Measurements from ENCODE around the gene POLR1A. TPM values are rescaled to one million over a fixed set of nuclear protein-coding genes. Genes with fewer than 3 reads are reported as not detected.

Gene POLR1A
- total RNA-seq, 5 donors from 2014 or later (not counting 1 experiment from before 2014, with no cell fraction given), result 22.0 to 28.7 (median 25.7) TPM

DNA sequence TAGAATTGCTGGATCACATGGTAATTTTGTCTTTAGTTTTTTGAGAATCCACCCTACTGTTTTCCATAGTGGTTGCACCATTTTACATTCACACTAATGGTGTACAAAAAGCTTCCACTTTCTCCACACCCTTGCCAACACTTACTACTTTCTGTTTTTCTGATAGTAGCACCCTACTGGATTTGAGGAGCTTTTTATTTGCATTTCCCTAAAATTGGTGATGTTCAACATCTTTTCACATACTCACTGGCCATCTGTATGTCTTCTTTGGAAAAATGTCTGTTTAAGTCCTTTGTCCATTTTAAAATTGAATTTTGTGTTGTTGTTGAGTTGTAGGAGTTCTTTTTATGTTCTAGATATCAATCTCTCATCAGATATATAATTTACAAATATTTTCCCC, 3.5 kb downstream of the POLR1A start:
- H3K27ac ChIP-seq (ENCODE audit: low read length), result no peak overlapping the region
- Mint-ChIP-seq H3K4me3 (no peak overlapping the region), H3K9me3 (no peaks in the 10 kb centered on the region), H3K4me1 (peaks cover 53 to 59% (median 54%) of the 10 kb centered on the region in 3 donors), H3K27ac (no peak overlapping the region), H3K36me3 (peaks cover 36% of the 10 kb centered on the region), H3K27me3 (no peaks in the 10 kb centered on the region)
- CTCF ChIA-PET, result no interaction called here
- ATAC-seq (replicated peaks in 1 of 4) (no peak), DNase-seq (no peak)
- POLR2A ChIA-PET, result no interaction called here
- H3K9me3 ChIP-seq, result no peaks in the 10 kb centered on the region
- no peaks in the 10 kb centered on the region for H3K27me3 ChIP-seq (replicated peaks in 1 of 2; ENCODE audit: control insufficient read depth in 2 of 2, extremely low read depth in 1 of 2, insufficient read depth in 2 of 2, low read length in 1 of 2)
- peaks cover 14 to 19% of the 10 kb centered on the region in 2 experiments for H3K4me1 ChIP-seq (ENCODE audit: control insufficient read depth in 1 of 2, extremely low read depth in 1 of 2, insufficient read depth in 2 of 2, low read length in 2 of 2)
- peaks cover 8 to 35% of the 10 kb centered on the region in 2 donors for H3K36me3 ChIP-seq (ENCODE audit: control insufficient read depth in 2 of 2, extremely low read depth in 1 of 2, insufficient read depth in 1 of 2, low read length in 1 of 2)
- no peak overlapping the region for H3K4me3 ChIP-seq (ENCODE audit: control insufficient read depth in 1 of 2, extremely low read depth in 1 of 2, low read length in 1 of 2)

DNA sequence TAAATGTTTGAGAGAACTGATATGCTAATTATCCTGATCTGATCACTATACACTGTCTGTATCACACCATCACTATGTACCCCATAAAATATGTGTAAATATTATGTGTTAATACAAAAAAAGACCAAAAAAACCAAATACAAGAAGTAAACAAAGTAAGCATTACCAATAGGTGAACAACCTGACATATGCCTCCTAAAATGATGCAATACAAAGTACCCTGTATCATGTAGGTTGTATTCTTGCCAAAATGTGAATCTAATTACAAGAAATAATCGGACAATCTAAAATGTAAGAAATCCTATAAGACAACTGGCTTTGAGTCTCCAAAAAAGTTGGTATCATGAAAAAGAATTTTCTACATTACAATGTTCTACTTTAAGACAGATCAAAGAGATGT, 7.8 kb downstream of the POLR1A start:
- ChIA-PET POLR2A (no interaction called here), CTCF (interaction anchor here in 1 of 2 donors (0.7 kb wide), 1 partner anchor 270 kb away, joined by 3 read pairs; no protein-coding TSS in a partner anchor)
- H3K9me3 ChIP-seq, result no peaks in the 10 kb centered on the region
- no CpG with 5 or more reads among the region's 1 CpG for WGBS (ENCODE audit: insufficient coverage)
- Mint-ChIP-seq H3K9me3 (no peaks in the 10 kb centered on the region), H3K36me3 (peaks cover 56% of the 10 kb centered on the region), H3K4me3 (no peak overlapping the region), H3K4me1 (peaks cover 23 to 32% (median 25%) of the 10 kb centered on the region in 3 donors), H3K27ac (peak overlapping the region in 1 of 2 donors; percentile 51), H3K27me3 (no peaks in the 10 kb centered on the region)
- H3K36me3 ChIP-seq (ENCODE audit: control insufficient read depth in 2 of 2, extremely low read depth in 1 of 2, insufficient read depth in 1 of 2, low read length in 1 of 2), result peaks cover 8 to 51% of the 10 kb centered on the region in 2 donors
- no peak for ATAC-seq (replicated peaks in 1 of 4)
- no peak overlapping the region for H3K4me3 ChIP-seq (ENCODE audit: control insufficient read depth in 1 of 2, extremely low read depth in 1 of 2, low read length in 1 of 2)
- H3K27ac ChIP-seq (ENCODE audit: low read length), result no peak overlapping the region
- no peaks in the 10 kb centered on the region for H3K4me1 ChIP-seq (ENCODE audit: control insufficient read depth in 1 of 2, extremely low read depth in 1 of 2, insufficient read depth in 2 of 2, low read length in 2 of 2)
- DNase-seq, result no peak
- H3K27me3 ChIP-seq (replicated peaks in 1 of 2; ENCODE audit: control insufficient read depth in 2 of 2, extremely low read depth in 1 of 2, insufficient read depth in 2 of 2, low read length in 1 of 2), result no peaks in the 10 kb centered on the region

DNA sequence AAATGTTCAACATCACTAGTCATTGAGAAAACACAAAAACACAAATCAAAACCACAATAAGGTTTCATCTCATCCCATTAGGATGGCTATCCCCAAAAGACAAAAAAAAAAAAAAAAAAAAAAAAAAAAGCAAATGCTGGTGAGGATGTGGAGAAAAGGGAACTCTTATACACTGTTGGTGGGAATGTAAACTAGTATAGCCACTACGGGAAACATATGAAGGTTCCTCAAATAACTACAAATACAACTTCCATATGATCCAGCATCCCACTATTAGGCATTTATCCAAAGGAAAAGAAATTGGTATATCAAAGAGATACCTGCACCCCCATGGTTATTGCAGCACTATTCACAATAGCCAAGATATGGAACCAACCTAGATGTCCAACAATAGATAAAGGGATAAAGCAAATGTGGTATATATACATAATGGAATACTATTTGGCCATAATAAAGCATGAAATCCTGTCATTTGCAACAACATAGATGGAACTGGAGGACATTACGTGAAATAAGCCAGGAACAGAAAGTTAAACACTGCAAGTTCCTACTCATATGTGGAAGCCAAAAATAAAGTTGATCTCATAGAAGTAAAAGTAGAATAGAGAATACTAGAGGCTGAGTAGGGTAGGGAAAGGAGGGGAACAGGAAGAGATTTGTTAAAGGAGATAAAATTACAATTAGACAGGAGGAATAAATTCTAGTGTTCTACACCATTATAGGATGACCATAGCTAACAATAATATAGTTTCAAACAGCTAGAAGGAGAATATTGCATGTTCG, 8.4 kb downstream of the POLR1A start:
- H3K27me3 ChIP-seq (replicated peaks in 1 of 2; ENCODE audit: control insufficient read depth in 2 of 2, extremely low read depth in 1 of 2, insufficient read depth in 2 of 2, low read length in 1 of 2), result no peaks in the 10 kb centered on the region
- DNase-seq, result no peak
- H3K27ac Mint-ChIP-seq, result peak overlapping the region in 1 of 2 donors; percentile 42
- CTCF ChIA-PET, result interaction anchor here in 1 of 2 donors (1.3 kb wide), 1 partner anchor 9 kb away, joined by 3 read pairs; the partner anchor contains the start of genes POLR1A and PTCD3
- peaks cover 51% of the 10 kb centered on the region for H3K36me3 Mint-ChIP-seq
- peaks cover 8 to 47% of the 10 kb centered on the region in 2 donors for H3K36me3 ChIP-seq (ENCODE audit: control insufficient read depth in 2 of 2, extremely low read depth in 1 of 2, insufficient read depth in 1 of 2, low read length in 1 of 2)
- no peaks in the 10 kb centered on the region for H3K9me3 ChIP-seq
- peaks cover 18 to 26% (median 20%) of the 10 kb centered on the region in 3 donors for H3K4me1 Mint-ChIP-seq
- no peaks in the 10 kb centered on the region for H3K4me1 ChIP-seq (ENCODE audit: control insufficient read depth in 1 of 2, extremely low read depth in 1 of 2, insufficient read depth in 2 of 2, low read length in 2 of 2)
- no peaks in the 10 kb centered on the region for H3K9me3 Mint-ChIP-seq
- POLR2A ChIA-PET, result no interaction called here
- H3K4me3 Mint-ChIP-seq, result no peak overlapping the region
- no peak for ATAC-seq (replicated peaks in 1 of 4)
- H3K27ac ChIP-seq (ENCODE audit: low read length), result no peak overlapping the region
- H3K4me3 ChIP-seq (ENCODE audit: control insufficient read depth in 1 of 2, extremely low read depth in 1 of 2, low read length in 1 of 2), result no peak overlapping the region
- no CpG with 5 or more reads among the region's 3 CpGs for WGBS (ENCODE audit: insufficient coverage)
- no peaks in the 10 kb centered on the region for H3K27me3 Mint-ChIP-seq

DNA sequence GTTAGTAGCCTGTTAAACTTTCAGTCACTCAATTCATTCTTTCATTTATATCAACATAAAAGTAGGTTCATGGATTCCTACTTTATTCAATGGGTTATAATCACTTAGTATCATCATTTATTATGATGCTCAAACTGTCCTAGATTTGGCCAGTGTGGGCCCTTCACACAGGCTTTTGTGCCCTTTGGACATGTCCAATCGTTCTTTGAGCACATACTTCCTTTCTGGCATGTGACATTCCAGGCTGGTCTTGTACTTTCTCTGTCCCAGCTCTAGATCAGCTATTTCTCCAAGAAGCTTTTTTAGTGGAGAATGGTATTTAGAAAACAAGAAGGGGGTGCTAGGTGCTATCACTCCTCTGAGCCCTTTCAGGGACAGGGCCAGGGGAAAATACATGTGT, 11.5 kb downstream of the POLR1A start:
- no CpG with 5 or more reads among the region's 1 CpG for WGBS (ENCODE audit: insufficient coverage)
- H3K36me3 ChIP-seq (ENCODE audit: control insufficient read depth in 2 of 2, extremely low read depth in 1 of 2, insufficient read depth in 1 of 2, low read length in 1 of 2), result peaks cover 6 to 59% of the 10 kb centered on the region in 2 donors
- Mint-ChIP-seq H3K9me3 (no peaks in the 10 kb centered on the region), H3K27me3 (no peaks in the 10 kb centered on the region), H3K36me3 (peaks cover 60% of the 10 kb centered on the region), H3K4me1 (peaks cover 11 to 17% (median 15%) of the 10 kb centered on the region in 3 donors), H3K4me3 (no peak overlapping the region), H3K27ac (no peak overlapping the region)
- H3K27me3 ChIP-seq (replicated peaks in 1 of 2; ENCODE audit: control insufficient read depth in 2 of 2, extremely low read depth in 1 of 2, insufficient read depth in 2 of 2, low read length in 1 of 2), result no peaks in the 10 kb centered on the region
- DNase-seq (no peak), ATAC-seq (replicated peaks in 1 of 4) (no peak)
- ChIA-PET CTCF (no interaction called here), POLR2A (no interaction called here)
- no peak overlapping the region for H3K27ac ChIP-seq (ENCODE audit: low read length)
- H3K4me3 ChIP-seq (ENCODE audit: control insufficient read depth in 1 of 2, extremely low read depth in 1 of 2, low read length in 1 of 2), result no peak overlapping the region
- H3K4me1 ChIP-seq (ENCODE audit: control insufficient read depth in 1 of 2, extremely low read depth in 1 of 2, insufficient read depth in 2 of 2, low read length in 2 of 2), result no peaks in the 10 kb centered on the region
- H3K9me3 ChIP-seq, result no peaks in the 10 kb centered on the region

DNA sequence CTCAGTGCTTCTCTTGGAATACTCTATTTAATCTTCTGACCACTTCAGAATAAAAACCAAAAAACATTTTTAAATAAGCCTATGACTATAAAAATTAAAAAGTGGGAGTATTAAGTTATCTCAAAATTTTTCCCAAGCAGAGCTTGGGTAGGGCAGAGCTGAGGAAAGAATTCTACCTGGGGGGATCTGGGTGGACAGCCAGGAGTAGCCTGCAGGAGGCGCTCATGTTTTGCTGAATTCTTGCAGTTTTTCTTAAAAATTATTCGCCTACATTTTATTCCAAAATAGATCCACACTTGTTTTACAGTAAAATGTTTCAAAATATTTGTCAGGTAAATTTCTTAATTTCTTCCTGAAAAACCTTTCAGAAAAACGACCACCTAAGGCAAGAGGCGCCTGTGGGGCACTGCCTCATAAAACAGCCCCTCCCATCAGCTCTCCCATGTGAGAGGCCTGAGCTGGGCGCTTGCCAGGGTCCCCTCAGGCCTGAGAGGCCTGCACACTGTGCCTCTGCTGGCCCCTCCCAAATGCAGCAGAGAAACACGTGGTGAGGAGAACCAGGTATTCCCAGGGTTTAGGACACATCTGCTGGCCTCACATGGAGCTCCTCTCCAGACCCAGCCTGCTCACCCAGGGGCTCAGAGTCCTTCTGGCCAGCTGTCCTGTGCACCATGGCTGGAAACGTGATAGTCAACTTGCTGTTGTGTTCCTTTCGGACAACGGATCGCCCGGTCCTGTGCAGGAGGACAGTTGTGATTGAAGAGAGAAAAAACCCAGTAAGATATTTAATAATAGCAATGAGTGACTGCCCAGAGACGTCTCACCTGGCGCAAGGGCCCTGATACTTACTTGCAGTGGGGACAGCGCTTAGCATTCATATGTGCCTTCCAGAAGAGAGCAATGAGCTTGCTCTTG, 17.5 kb downstream of the POLR1A start:
- no peaks in the 10 kb centered on the region for H3K9me3 Mint-ChIP-seq
- WGBS (ENCODE audit: insufficient coverage), result 89% methylated on average over 10 of the region's 14 CpGs
- no peaks in the 10 kb centered on the region for H3K27me3 Mint-ChIP-seq
- Histone ChIP-seq H3K27ac (ENCODE audit: low read length) (no peak overlapping the region), H3K4me3 (ENCODE audit: control insufficient read depth in 1 of 2, extremely low read depth in 1 of 2, low read length in 1 of 2) (no peak overlapping the region), H3K9me3 (no peaks in the 10 kb centered on the region), H3K4me1 (ENCODE audit: control insufficient read depth in 1 of 2, extremely low read depth in 1 of 2, insufficient read depth in 2 of 2, low read length in 2 of 2) (no peaks in the 10 kb centered on the region), H3K27me3 (replicated peaks in 1 of 2; ENCODE audit: control insufficient read depth in 2 of 2, extremely low read depth in 1 of 2, insufficient read depth in 2 of 2, low read length in 1 of 2) (no peaks in the 10 kb centered on the region), H3K36me3 (ENCODE audit: control insufficient read depth in 2 of 2, extremely low read depth in 1 of 2, insufficient read depth in 1 of 2, low read length in 1 of 2) (peaks cover 9 to 57% of the 10 kb centered on the region in 2 donors)
- H3K4me1 Mint-ChIP-seq, result no peaks in the 10 kb centered on the region
- CTCF ChIA-PET, result interaction anchor here (0.6 to 1.4 kb wide), 4 partner anchors 8 to 260 kb away, joined by 3 to 7 read pairs (median 4); no protein-coding TSS in a partner anchor
- H3K4me3 Mint-ChIP-seq, result no peak overlapping the region
- POLR2A ChIA-PET, result no interaction called here
- DNase-seq, result no peak
- no peak for ATAC-seq (replicated peaks in 1 of 4)
- peaks cover 39% of the 10 kb centered on the region for H3K36me3 Mint-ChIP-seq
- no peak overlapping the region for H3K27ac Mint-ChIP-seq

DNA sequence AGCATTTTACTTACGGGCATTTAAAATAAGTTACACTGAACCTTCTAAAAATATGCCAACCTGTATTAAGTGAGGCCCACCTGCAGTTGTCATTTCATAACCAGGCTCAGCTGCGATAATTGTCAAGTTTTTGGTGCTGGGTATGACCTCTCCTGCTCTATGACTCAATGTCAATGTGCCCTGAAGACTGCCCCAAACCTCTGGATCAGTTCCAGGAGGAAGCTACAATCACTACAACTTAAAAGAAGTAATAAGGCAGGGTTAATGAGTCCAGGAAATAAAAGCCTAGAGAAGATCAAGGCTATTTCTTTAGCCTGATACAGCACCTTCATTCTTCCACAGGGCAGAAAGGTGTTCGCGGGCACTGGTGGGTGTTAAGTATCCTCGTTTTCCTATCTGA, 22.9 kb downstream of the POLR1A start:
- no peak overlapping the region for H3K4me3 Mint-ChIP-seq
- ATAC-seq (replicated peaks in 1 of 4) (no peak), DNase-seq (no peak)
- H3K36me3 ChIP-seq (ENCODE audit: control insufficient read depth in 2 of 2, extremely low read depth in 1 of 2, insufficient read depth in 1 of 2, low read length in 1 of 2), result peaks cover 0 to 27% of the 10 kb centered on the region in 2 donors
- peaks cover 0 to 26% of the 10 kb centered on the region in 2 experiments for H3K4me1 ChIP-seq (ENCODE audit: control insufficient read depth in 1 of 2, extremely low read depth in 1 of 2, insufficient read depth in 2 of 2, low read length in 2 of 2)
- no peaks in the 10 kb centered on the region for H3K27me3 ChIP-seq (replicated peaks in 1 of 2; ENCODE audit: control insufficient read depth in 2 of 2, extremely low read depth in 1 of 2, insufficient read depth in 2 of 2, low read length in 1 of 2)
- peaks cover 29% of the 10 kb centered on the region for H3K36me3 Mint-ChIP-seq
- H3K4me3 ChIP-seq (ENCODE audit: control insufficient read depth in 1 of 2, extremely low read depth in 1 of 2, low read length in 1 of 2), result no peak overlapping the region
- WGBS (ENCODE audit: insufficient coverage), result 100% methylated on average over 2 of the region's 5 CpGs
- H3K27ac ChIP-seq (ENCODE audit: low read length), result no peak overlapping the region
- no peak overlapping the region for H3K27ac Mint-ChIP-seq
- no peaks in the 10 kb centered on the region for H3K27me3 Mint-ChIP-seq
- H3K9me3 ChIP-seq, result no peaks in the 10 kb centered on the region
- POLR2A ChIA-PET, result interaction anchor here in 1 of 2 donors (0.7 kb wide), 1 partner anchor 24 kb away, joined by 4 read pairs; no protein-coding TSS in a partner anchor
- CTCF ChIA-PET, result interaction anchor here (0.6 to 3.8 kb wide), 6 partner anchors 92 to 257 kb away, joined by 3 to 18 read pairs (median 4); partner anchors contain the start of gene ST3GAL5 (in 1 of the 2)
- no peaks in the 10 kb centered on the region for H3K9me3 Mint-ChIP-seq
- peaks cover 24 to 29% (median 28%) of the 10 kb centered on the region in 3 donors for H3K4me1 Mint-ChIP-seq

Measured in T-cell (primary cell).